ENCODE data around the gene NCAPD2.

- TF ChIP-seq POLR2A (IDR thresholded peaks at IDR 0.05; ENCODE audit: low read depth) (no peak), POLR2AphosphoS5 (IDR thresholded peaks at IDR 0.05) (no peak), EP300 (IDR thresholded peaks at IDR 0.05) (no peak)
- TF ChIP-seq, protein P1, sequence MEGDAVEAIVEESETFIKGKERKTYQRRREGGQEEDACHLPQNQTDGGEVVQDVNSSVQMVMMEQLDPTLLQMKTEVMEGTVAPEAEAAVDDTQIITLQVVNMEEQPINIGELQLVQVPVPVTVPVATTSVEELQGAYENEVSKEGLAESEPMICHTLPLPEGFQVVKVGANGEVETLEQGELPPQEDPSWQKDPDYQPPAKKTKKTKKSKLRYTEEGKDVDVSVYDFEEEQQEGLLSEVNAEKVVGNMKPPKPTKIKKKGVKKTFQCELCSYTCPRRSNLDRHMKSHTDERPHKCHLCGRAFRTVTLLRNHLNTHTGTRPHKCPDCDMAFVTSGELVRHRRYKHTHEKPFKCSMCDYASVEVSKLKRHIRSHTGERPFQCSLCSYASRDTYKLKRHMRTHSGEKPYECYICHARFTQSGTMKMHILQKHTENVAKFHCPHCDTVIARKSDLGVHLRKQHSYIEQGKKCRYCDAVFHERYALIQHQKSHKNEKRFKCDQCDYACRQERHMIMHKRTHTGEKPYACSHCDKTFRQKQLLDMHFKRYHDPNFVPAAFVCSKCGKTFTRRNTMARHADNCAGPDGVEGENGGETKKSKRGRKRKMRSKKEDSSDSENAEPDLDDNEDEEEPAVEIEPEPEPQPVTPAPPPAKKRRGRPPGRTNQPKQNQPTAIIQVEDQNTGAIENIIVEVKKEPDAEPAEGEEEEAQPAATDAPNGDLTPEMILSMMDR (IDR thresholded peaks at IDR 0.05): no peak
These were observed 29.4 kb upstream of the NCAPD2 start for GRCh38 chr12:6464531-6464930.
